ENCODE results near the gene BCL2.

The BCL2 gene

DNA sequence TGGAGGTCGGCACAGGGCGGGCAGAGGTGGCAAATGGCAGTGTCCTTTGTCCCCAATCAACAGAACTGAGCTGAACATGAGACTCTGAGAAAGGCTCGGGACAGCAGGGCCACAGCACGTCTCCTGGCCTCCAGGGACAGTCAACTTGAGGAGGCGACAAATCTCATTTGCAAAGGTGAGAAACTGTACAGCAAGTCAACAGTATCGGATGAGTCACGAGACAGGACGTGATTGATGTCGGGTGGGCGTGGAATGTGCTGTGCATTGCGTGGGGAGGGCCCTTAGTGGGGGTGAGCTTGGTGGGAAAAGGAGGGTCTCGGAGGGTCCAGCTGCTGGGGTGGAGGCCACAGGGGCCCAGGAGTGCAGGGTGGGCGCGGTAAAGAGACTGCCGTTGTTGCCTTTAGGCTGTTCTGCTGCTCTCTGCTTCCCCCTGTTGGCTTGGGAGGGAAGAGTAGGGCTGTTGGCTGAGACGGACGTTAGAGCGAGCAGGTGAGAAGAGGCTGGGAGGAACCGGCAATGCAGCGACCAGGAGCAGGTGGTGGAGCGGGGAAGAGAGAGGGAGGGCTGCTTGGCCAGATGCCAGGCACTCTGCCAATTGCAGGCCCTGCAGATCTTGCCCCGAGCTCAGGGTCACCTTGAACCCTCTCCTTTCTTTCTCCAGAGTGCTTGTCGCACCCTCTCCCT is 164.3 kb downstream of the BCL2 start:
- DNase-seq = no peak

DNA sequence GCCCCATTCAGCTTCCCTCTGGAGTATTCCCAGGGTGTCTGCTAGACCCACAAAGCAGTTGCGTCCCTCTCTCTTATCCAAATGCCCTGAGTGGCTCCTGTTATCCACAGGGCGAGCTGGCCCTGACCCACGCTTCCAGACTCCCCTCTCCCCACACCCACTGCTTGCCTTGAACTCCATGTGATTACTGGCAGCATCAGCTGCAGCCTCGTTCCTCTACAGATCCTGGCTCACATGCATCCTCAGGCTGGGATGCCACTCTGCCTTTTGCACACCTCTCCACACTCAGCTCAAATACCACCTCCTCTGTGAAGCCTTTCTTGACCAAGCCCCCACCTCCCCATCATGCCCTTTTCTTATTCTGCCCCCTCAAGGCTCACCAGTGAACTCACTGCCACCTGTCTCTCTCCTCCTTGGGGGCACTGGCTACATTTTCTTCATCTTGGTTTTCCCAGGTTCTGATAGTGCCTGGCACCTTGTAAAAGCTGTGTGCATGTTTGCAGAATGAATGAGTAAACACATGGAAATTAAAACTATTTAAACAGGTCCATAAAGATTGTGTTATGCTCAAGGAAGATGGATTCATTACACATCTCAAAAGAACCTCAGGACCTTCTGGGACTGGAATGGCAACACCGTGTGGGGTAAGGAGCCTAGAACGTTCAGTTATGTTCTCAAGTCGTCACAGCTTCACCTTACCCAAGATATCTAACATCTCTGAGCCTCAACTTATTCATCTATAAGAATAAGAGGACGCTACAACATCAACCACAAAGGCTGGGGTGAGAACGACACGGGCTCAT is 165.0 kb downstream of the BCL2 start:
- no peak for DNase-seq

GRCh38 chr18:63152791-63153190 is 166.8 kb downstream of the BCL2 start:
- DNase-seq = no peak

DNA sequence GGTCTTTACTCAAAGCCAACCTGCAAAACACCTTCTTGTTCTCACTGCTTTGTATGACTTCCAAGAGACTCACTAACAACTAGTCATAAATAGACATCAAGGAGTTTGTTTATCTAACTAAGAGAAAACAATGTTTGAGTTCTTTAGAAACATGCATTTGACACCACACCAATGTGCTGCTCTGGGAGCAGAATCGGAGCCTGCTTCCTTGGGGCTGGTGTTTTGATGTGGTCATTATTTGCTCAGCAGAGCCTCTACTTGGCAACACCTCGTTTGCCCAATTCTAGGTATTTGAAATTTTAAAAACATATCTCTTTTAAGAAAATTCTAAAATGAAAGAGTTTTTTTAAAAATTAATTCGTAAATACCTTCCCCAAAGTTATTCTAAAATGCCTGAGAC is 167.5 kb downstream of the BCL2 start:
- no peak for DNase-seq

DNA sequence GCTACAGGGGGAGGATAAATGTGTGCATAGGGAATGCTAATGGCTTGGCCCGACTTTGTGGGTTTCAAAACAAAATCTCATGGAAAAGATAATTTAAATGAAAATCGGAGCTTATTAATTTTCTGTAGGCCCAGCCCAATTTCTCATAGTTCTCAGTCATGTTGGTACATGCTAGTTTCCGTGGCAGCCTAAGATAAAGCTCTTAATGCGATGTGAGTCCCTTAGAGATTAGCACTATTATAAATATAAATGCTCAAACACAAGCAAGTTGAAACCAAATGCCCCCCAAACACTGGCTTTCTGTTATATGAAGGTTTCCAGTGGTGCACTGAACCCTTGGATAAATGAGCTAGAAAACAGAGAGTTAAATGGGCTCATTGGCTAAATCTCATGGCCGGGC is 168.0 kb downstream of the BCL2 start:
- no peak for DNase-seq

DNA sequence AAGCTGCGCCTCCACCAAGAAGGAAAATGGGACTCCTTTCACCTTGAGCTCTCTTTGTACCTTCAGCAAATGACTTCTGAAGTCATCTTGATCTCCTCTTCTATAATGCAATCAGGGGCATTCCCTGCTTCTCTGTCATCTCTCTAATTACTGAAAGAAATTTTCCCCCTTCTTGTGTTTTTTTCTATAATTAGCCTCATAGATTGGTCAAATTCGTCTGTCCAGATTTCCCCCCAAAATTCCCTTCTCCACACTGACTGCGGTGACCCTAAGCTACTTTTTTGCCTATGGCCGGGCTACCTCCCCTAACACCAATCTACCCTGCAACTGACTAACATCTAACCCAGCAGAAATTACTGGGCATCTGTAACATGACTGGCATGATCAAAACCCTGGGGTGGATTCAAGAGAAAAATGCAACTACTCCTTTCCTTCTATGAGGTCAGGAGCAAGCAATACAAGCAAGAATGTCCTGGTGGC is 168.6 kb downstream of the BCL2 start:
- DNase-seq = no peak

- no peak for DNase-seq
These were observed 169.2 kb downstream of the BCL2 start for GRCh38 chr18:63150326-63150725.

DNA sequence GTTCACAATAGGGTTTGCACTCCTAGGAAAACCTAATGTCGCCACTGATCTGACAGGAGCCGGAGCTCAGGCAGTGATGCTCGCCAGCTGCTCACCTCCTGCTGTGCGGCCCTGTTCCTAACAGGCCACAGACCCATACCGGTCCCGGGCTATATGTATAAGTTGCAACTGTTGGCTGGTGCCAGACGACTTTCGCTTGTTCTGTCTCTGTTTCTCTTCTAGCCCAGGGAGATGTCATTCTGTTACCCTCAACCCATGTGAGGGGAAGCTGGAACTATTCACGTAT is 170.3 kb downstream of the BCL2 start:
- DNase-seq = no peak

DNA sequence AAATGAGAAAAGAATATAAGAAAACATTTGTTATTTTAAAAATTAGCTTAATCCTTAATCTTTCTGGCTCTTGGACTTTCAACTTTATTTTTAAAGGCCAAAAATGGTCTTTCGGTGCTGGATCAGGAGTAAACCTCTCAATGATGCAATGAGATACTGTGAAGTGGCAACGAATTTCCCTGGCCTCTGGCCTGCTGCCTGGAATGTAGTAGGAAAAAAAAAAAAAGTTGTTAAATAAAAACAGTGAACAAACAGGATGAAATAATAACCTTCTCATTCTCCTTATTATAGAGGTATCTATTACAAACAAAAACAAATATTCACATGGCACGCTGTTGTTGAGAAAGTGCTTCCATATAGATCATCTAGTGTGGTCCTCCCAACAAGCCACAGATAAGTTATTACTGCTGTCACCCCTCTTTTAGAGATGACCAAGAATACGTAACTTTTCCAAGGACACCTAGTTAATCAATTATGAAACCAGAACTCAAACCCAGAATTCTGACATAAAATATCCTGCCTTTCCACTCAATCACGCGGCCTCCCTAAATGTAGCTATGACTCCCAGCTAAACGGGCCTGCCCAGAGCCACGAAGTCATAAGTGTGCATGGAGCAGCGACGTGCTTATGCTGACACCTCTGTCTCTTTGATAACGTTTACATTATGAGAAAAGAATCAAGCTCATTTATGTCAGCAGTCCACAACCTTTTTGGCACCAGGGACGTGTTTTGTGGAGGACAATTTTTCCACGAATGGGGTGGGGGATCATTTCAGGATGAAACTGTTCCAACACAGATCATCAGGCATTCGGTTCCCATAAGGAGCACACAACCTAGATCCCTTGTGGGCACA is 170.9 kb downstream of the BCL2 start:
- DNase-seq = no peak

DNA sequence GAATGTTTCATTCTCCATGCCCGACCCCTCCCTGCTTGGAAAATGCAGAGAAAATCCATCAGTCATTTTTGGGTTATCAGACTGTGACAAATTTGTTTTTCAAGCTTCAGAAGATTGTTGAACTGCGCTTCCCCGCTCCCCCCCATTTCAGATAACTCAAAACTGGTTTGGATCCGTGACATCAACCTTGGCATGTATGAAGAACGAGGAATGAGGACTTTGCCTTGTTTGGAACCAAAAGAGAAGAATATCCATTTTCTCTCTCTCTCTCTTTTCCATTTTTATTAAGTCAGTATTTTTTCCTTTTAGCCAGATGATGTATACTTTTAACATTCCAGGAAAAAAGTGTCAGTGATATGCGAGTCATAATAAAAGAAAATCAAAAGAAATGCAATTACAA is 171.6 kb downstream of the BCL2 start:
- no peak for DNase-seq

GRCh38 chr18:63146828-63147409 is 172.7 kb downstream of the BCL2 start:
- DNase-seq = no peak

GRCh38 chr18:63145851-63146555 is 173.6 kb downstream of the BCL2 start:
- no peak for DNase-seq

DNA sequence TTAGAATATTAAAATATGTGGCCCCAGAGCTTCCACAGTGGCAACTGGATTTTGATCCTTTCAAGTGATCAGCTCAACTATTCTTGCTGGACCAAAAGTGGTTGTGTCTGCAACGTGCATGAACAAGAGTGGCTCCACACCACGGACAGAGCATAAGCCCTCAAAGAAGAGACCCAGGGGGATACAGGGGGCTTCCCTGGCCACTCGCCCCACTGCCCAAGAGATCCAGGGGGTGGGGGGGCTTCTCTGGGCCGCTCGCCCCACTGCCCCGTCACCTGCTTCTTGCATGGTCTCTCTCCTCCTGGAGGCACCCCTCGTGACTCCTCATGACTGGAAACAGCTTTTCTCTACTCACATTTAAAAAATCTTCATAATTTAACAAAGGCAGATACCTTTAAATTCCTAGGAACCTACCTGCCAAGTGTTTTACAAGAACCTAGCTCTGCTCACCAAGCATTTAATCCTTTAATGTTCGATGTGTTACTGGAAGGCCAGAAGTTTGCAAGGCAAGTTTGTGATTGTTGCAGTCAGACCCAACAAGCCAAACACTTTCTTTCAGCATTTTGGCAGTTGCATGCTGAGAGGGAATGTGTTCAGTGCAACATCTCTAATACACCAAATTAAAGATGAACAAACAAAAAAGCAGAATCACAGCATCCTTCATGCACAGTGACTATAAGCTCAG is 174.3 kb downstream of the BCL2 start:
- DNase-seq = no peak

DNA sequence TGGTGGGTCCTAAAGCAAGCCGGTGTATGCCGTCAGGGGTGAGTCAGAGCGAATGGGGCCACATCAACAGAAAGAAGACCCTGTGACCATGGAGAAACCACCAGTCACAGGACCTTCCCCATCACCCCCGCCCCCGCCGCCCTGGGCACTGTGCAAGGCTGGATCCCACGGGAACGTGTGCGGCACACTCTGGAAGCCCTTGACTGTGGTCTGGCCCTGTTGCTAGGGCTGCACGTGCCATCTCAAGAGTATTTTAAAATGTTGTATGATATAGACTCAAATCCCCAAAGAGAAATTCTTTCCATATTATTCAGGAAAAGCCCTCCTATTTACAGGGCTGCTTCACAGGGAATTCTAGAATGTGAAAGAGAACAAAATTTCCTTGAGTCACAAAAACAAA is 174.8 kb downstream of the BCL2 start:
- no peak for DNase-seq

GRCh38 chr18:63143330-63143771 is 176.2 kb downstream of the BCL2 start:
- DNase-seq = no peak

GRCh38 chr18:63142594-63143225 is 176.9 kb downstream of the BCL2 start:
- peak; percentile 52 for DNase-seq

GRCh38 chr18:63141778-63142176 is 177.8 kb downstream of the BCL2 start:
- DNase-seq = peak; percentile 88

GRCh38 chr18:63140997-63141777 is 178.4 kb downstream of the BCL2 start:
- no peak for DNase-seq

GRCh38 chr18:63140038-63140450 is 179.5 kb downstream of the BCL2 start:
- peak; percentile 44 for DNase-seq

Measured in MV-4-11 (cell line).